Tibial nerve (tissue), 4 donors: ENCODE data around the gene CPEB1.

Experiments
- EP300 ChIP-seq, 2 donors: sonication (generic); formaldehyde crosslinking; IDR thresholded peaks; one replicate each; pipeline ENCODE4 v1.6.1; 2017; ENCODE audit warnings: antibody characterized with exemption in 2 of 2, mild to moderate bottlenecking in 1 of 2
- POLR2A ChIP-seq, 2 donors: fragments of 450-650 bp; IDR thresholded peaks; one replicate each; pipeline ENCODE4 v1.6.1; 2017; ENCODE audit warnings: antibody characterized with exemption in 2 of 2, mild to moderate bottlenecking in 2 of 2, moderate library complexity in 2 of 2
- TF ChIP-seq, protein P1 (sequence below), 5 experiments: fragments of 200-600 bp in 3 of 5; fragments of 450-650 bp in 2 of 5; sonication (generic) in 3 of 5; IDR thresholded peaks; one replicate each; pipeline ENCODE4 v1.5.1; 2016 to 2019; ENCODE audit warnings: antibody characterized with exemption in 5 of 5, mild to moderate bottlenecking in 3 of 5, moderate library complexity in 2 of 5

GRCh38 chr15:82544431-82544830 is 102.7 kb downstream of the CPEB1 start:
- TF ChIP-seq, protein P1, sequence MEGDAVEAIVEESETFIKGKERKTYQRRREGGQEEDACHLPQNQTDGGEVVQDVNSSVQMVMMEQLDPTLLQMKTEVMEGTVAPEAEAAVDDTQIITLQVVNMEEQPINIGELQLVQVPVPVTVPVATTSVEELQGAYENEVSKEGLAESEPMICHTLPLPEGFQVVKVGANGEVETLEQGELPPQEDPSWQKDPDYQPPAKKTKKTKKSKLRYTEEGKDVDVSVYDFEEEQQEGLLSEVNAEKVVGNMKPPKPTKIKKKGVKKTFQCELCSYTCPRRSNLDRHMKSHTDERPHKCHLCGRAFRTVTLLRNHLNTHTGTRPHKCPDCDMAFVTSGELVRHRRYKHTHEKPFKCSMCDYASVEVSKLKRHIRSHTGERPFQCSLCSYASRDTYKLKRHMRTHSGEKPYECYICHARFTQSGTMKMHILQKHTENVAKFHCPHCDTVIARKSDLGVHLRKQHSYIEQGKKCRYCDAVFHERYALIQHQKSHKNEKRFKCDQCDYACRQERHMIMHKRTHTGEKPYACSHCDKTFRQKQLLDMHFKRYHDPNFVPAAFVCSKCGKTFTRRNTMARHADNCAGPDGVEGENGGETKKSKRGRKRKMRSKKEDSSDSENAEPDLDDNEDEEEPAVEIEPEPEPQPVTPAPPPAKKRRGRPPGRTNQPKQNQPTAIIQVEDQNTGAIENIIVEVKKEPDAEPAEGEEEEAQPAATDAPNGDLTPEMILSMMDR (IDR thresholded peaks at IDR 0.05), result no peak
- TF ChIP-seq POLR2A (IDR thresholded peaks at IDR 0.05) (no peak), EP300 (IDR thresholded peaks at IDR 0.05) (no peak)
